Measurements from ENCODE around the gene DMBX1.

- TF ChIP-seq CTCF (IDR thresholded peaks at IDR 0.05) (no peak), POLR2A (IDR thresholded peaks at IDR 0.05) (no peak)
These were observed 3.8 kb upstream of the DMBX1 start for GRCh38 chr1:46485564-46486431.

All from sigmoid colon (tissue), 3 donors.